Neural crest cell (in vitro differentiated cells): ENCODE measurements around the gene L3MBTL3. TPM values are rescaled to one million over a fixed set of nuclear protein-coding genes. Genes with fewer than 3 reads are reported as not detected.
"Not testable (repeated sequence)": the region's sequence is repeated elsewhere in the genome, so short reads cannot be mapped to it uniquely, and the experiment has no call there.

ENCODE experiments used
- DNase-seq: peaks from one replicate; pipeline ENCODE4 v3.0.0; 2021; ENCODE audit warnings: low read depth, mixed read lengths, low spot score
- H3K27ac Mint-ChIP-seq: one replicate; pipeline ENCODE4 v1.8.0; 2021; ENCODE audit warnings: mild to moderate bottlenecking, mixed read lengths; ENCODE audit not compliant: unreplicated experiment
- H3K27me3 Mint-ChIP-seq: 2 replicates; pipeline ENCODE4 v1.8.0; 2021; ENCODE audit warnings: low read depth, mild to moderate bottlenecking, mixed read lengths
- H3K36me3 Mint-ChIP-seq: 2 replicates; pipeline ENCODE4 v1.8.0; 2021; ENCODE audit warnings: low read depth, mild to moderate bottlenecking, mixed read lengths
- H3K4me1 Mint-ChIP-seq: 2 replicates; pipeline ENCODE4 v1.8.0; 2021; ENCODE audit warnings: mixed read lengths
- H3K4me3 Mint-ChIP-seq: one replicate; pipeline ENCODE4 v1.8.0; 2021; ENCODE audit warnings: mild to moderate bottlenecking, mixed read lengths
- H3K9me3 Mint-ChIP-seq: 2 replicates; pipeline ENCODE4 v1.8.0; 2021; ENCODE audit warnings: mixed read lengths
- total RNA-seq: library from RNA; stranded (reverse); gene quantifications from 2 replicates; pipeline ENCODE4 v1.2.1, GENCODE V29; 2021
- TF ChIP-seq, protein P1 (sequence below): fragments of 200-600 bp; sonication (generic); conservative IDR thresholded peaks from 2 replicates; pipeline ENCODE4 v1.5.0; 2021; ENCODE audit warnings: antibody characterized with exemption, mild to moderate bottlenecking

Gene L3MBTL3
- total RNA-seq, 1 donor from 2014 or later: 22.8 TPM

DNA sequence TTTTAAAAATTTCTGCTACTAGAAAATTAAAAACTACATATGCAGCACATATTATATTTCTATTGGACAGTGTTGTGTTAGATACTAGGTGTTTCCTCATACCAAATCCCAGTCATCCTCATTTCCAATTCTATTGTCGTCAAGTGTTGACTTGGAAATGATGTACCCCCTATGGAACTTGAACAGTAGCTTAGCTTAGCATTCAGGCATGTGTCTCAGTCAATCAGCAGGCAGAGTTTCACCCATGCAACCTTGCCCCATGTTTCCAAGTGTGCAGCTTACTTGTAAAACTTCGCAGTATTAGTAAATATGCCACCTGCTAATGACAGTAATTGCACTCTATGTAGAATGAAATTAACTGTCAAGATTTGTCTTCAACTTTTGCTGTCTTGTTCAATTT lies 144.9 kb downstream of the L3MBTL3 start:
- TF ChIP-seq, protein P1, sequence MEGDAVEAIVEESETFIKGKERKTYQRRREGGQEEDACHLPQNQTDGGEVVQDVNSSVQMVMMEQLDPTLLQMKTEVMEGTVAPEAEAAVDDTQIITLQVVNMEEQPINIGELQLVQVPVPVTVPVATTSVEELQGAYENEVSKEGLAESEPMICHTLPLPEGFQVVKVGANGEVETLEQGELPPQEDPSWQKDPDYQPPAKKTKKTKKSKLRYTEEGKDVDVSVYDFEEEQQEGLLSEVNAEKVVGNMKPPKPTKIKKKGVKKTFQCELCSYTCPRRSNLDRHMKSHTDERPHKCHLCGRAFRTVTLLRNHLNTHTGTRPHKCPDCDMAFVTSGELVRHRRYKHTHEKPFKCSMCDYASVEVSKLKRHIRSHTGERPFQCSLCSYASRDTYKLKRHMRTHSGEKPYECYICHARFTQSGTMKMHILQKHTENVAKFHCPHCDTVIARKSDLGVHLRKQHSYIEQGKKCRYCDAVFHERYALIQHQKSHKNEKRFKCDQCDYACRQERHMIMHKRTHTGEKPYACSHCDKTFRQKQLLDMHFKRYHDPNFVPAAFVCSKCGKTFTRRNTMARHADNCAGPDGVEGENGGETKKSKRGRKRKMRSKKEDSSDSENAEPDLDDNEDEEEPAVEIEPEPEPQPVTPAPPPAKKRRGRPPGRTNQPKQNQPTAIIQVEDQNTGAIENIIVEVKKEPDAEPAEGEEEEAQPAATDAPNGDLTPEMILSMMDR: no peak
- Mint-ChIP-seq H3K4me1 (no peaks in the 10 kb centered on the region), H3K27me3 (peaks cover 3% of the 10 kb centered on the region)

DNA sequence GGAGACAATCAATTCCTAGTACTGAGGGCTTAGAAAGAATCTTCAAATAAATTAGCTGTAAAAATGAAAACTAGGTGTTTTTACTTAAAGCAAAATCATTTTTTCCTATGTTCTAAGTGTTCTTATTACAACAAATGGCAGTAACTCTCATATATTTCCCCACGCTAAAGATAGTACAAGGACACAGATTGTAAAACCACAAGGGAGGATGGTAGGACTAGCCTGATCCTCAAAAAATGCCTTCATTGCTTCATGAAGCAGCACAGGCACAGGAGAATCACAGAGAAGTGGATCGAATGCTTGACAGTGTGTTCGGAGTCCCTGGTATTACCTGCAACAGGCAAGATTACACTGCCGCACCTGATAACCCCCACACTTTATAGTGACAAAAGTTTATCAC lies 145.9 kb downstream of the L3MBTL3 start:
- Mint-ChIP-seq H3K4me1 (no peaks in the 10 kb centered on the region), H3K4me3 (no peak overlapping the region), H3K27ac (no peak overlapping the region), H3K36me3 (no peaks in the 10 kb centered on the region), H3K27me3 (peaks cover 3% of the 10 kb centered on the region), H3K9me3 (no peaks in the 10 kb centered on the region)
- no peak for DNase-seq
- TF ChIP-seq, protein P1: no peak

More for the DNA sequence above, 144.9 kb downstream of the L3MBTL3 start:
- no peaks in the 10 kb centered on the region for H3K36me3 Mint-ChIP-seq
- DNase-seq: no peak
- no peak overlapping the region for H3K27ac Mint-ChIP-seq
- no peaks in the 10 kb centered on the region for H3K9me3 Mint-ChIP-seq
- H3K4me3 Mint-ChIP-seq: no peak overlapping the region

DNA sequence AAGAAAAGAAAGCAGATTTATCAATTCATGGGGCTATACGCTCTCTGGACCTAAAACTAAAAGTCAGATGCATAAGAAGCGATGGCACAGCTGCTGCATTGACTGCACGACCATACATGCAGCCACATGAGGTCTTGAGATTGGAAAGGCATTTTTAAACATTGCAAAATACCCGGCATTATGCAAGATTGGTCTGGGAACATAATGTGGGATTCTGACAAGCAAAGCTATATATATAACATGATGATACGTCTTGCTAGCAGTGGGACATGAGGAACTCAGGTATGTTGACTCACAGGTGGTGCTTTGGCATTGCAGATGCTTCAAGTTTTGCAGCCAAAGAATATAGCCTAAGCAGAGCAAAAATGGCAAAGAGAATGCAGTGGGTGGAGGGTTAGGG lies 149.3 kb downstream of the L3MBTL3 start:
- Mint-ChIP-seq H3K36me3 (peaks cover 7% of the 10 kb centered on the region), H3K9me3 (peaks cover 8% of the 10 kb centered on the region), H3K27ac (no peak overlapping the region), H3K27me3 (peaks cover 3% of the 10 kb centered on the region), H3K4me3 (no peak overlapping the region), H3K4me1 (no peaks in the 10 kb centered on the region)
- TF ChIP-seq, protein P1: no peak
- no peak for DNase-seq

- H3K27me3 Mint-ChIP-seq, DNase-seq, H3K4me3 Mint-ChIP-seq, H3K4me1 Mint-ChIP-seq, H3K27ac Mint-ChIP-seq, H3K36me3 Mint-ChIP-seq, H3K9me3 Mint-ChIP-seq: not testable (repeated sequence)
These were observed 151.8 kb downstream of the L3MBTL3 start for GRCh38 chr6:130170160-130170559.

DNA sequence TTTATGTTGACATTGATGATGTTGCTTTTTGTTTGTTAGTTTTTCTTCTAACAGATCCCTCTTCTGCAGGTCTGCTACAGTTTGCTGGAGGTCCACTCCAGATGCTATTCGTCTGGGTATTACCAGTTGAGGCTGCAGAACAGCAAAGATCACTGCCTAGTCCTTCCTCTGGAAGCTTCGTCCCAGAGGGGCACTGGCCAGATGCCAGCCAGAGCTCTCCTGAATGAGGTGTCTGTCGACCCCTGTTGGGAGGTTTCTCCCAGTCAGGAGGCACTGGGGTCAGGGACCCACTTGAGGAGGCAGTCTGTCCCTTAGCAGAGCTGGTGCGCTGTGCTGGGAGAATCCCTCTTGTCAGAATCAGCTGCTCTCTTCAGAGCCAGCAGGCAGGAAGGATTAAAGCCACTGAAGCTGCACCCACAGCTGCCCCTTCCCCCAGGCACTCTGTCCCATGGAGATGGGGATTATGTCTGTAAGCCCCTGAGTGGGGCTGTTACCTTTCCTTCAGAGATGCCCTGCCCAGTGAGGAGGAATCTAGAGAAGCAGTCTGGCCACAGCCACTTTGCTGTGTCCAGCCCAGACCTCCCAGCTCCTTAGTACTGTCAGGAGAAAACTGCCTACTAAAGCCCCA lies 155.1 kb downstream of the L3MBTL3 start:
- not testable (repeated sequence) for H3K27ac Mint-ChIP-seq, DNase-seq, H3K27me3 Mint-ChIP-seq, H3K36me3 Mint-ChIP-seq, H3K4me1 Mint-ChIP-seq, H3K4me3 Mint-ChIP-seq, H3K9me3 Mint-ChIP-seq

DNA sequence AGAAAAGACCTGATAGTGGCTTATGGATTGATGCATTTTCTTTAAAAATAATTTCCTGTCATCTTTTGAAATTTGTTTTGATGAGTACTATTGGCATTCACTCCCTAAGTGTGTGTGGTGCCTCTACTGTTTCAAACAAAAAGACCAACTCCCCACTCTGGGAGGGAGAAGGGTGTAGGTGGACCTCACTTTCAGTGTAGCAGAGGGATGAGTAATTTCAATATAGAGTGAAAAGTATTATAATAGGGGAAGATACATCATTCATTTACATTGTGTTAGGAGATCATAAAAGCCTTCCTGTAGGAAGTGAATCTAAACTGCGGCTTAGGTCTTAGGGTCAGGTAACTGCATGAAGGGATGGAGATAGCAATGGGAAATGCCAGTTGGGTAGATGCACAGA lies 158.0 kb downstream of the L3MBTL3 start:
- no peak overlapping the region for H3K4me3 Mint-ChIP-seq
- H3K27me3 Mint-ChIP-seq: no peaks in the 10 kb centered on the region
- no peak overlapping the region for H3K27ac Mint-ChIP-seq
- peaks cover 1% of the 10 kb centered on the region for H3K9me3 Mint-ChIP-seq
- no peak for DNase-seq
- peaks cover 5% of the 10 kb centered on the region for H3K36me3 Mint-ChIP-seq
- H3K4me1 Mint-ChIP-seq: no peaks in the 10 kb centered on the region
- TF ChIP-seq, protein P1: no peak
